Ovary (tissue), 3 donors: ENCODE results near the gene IL23A.

Experiments
- CTCF ChIP-seq, 3 donors: fragments of 450-650 bp in 2 of 3; fragments of 200-600 bp in 1 of 3; IDR thresholded peaks; one replicate each; pipeline versions ENCODE4 v1.5.1 to v1.8.0; 2016 to 2022; ENCODE audit warnings: antibody characterized with exemption in 3 of 3, mild to moderate bottlenecking in 1 of 3
- POLR2A ChIP-seq: fragments of 450-650 bp; IDR thresholded peaks from one replicate; pipeline ENCODE4 v1.6.1; 2017; ENCODE audit warnings: antibody characterized with exemption, mild to moderate bottlenecking, moderate library complexity
- donor health status: DM: no; HTN: no; CAD: no.

GRCh38 chr12:56298828-56299227, 39.9 kb upstream of the IL23A start:
- TF ChIP-seq CTCF (IDR thresholded peaks at IDR 0.05) (no peak), POLR2A (no peak)
